GM04503 (cell line): Measurements from ENCODE around the gene TBCK.

Source experiments
- DNase-seq: peaks from one replicate; pipeline ENCODE4 v3.0.0-alpha.2; 2012; ENCODE audit warnings: low read depth

The TBCK gene

GRCh38 chr4:106286611-106287010 lies 29.4 kb downstream of the TBCK start:
- no peak for DNase-seq

GRCh38 chr4:106284227-106284626 lies 31.8 kb downstream of the TBCK start:
- no peak for DNase-seq

GRCh38 chr4:106277140-106277675 lies 38.8 kb downstream of the TBCK start:
- no peak for DNase-seq

- DNase-seq, result no peak
Measured at GRCh38 chr4:106273831-106274230, 42.2 kb downstream of the TBCK start.

GRCh38 chr4:106270736-106271135 lies 45.3 kb downstream of the TBCK start:
- no peak for DNase-seq

GRCh38 chr4:106269711-106270110 lies 46.3 kb downstream of the TBCK start:
- no peak for DNase-seq

GRCh38 chr4:106268786-106269185 lies 47.2 kb downstream of the TBCK start:
- no peak for DNase-seq

GRCh38 chr4:106266201-106266600 lies 49.8 kb downstream of the TBCK start:
- DNase-seq, result peak; percentile 31

- no peak for DNase-seq
Measured at GRCh38 chr4:106264331-106264728, 51.7 kb downstream of the TBCK start.

- no peak for DNase-seq
Measured at GRCh38 chr4:106263594-106264330, 52.2 kb downstream of the TBCK start.

GRCh38 chr4:106261980-106262379 lies 54.0 kb downstream of the TBCK start:
- no peak for DNase-seq

- DNase-seq, result peak; percentile 51
Measured at GRCh38 chr4:106258145-106259045, 57.6 kb downstream of the TBCK start.

- no peak for DNase-seq
Measured at GRCh38 chr4:106256190-106256589, 59.8 kb downstream of the TBCK start.

- DNase-seq, result no peak
Measured at GRCh38 chr4:106255195-106255594, 60.8 kb downstream of the TBCK start.

GRCh38 chr4:106253364-106254129 lies 62.5 kb downstream of the TBCK start:
- DNase-seq, result no peak

GRCh38 chr4:106247600-106247999 lies 68.4 kb downstream of the TBCK start:
- DNase-seq, result no peak

GRCh38 chr4:106246441-106246840 lies 69.6 kb downstream of the TBCK start:
- DNase-seq, result no peak

GRCh38 chr4:106245176-106245575 lies 70.8 kb downstream of the TBCK start:
- no peak for DNase-seq

GRCh38 chr4:106240699-106241098 lies 75.3 kb downstream of the TBCK start:
- no peak for DNase-seq

GRCh38 chr4:106238820-106239420 lies 77.1 kb downstream of the TBCK start:
- peak; percentile 11 for DNase-seq

GRCh38 chr4:106231931-106232330 lies 84.1 kb downstream of the TBCK start:
- DNase-seq, result no peak

GRCh38 chr4:106222548-106222947 lies 93.5 kb downstream of the TBCK start:
- no peak for DNase-seq
